ENCODE measurements around the gene APOBEC3B. TPM values are rescaled to one million over a fixed set of nuclear protein-coding genes. Genes with fewer than 3 reads are reported as not detected.
"Not testable (repeated sequence)": the region's sequence is repeated elsewhere in the genome, so short reads cannot be mapped to it uniquely, and the experiment has no call there.

The APOBEC3B gene
- total RNA-seq, 1 experiment from 2014 or later, result 8.7 TPM

DNA sequence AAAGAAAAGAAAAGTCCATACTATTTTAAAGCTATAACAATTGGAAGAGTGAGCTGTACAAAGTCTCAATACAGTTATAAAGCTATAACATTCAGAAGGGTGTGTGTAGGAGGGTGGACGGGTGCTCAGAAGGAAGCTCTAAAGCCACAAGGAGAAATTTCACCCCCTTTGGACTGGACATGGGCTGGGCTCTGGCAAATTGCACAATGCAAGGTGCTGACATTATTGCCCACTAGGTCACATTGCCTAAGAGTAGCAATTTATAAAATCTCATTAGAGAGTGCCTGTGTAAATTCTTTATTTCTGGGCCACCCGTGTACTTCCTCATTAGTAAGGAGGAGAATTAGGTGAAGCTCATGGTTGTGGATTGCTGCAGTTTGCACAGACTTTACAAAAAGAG is 30.4 kb upstream of the APOBEC3B start:
- DNase-seq (ENCODE audit: low spot score), result no peak

DNA sequence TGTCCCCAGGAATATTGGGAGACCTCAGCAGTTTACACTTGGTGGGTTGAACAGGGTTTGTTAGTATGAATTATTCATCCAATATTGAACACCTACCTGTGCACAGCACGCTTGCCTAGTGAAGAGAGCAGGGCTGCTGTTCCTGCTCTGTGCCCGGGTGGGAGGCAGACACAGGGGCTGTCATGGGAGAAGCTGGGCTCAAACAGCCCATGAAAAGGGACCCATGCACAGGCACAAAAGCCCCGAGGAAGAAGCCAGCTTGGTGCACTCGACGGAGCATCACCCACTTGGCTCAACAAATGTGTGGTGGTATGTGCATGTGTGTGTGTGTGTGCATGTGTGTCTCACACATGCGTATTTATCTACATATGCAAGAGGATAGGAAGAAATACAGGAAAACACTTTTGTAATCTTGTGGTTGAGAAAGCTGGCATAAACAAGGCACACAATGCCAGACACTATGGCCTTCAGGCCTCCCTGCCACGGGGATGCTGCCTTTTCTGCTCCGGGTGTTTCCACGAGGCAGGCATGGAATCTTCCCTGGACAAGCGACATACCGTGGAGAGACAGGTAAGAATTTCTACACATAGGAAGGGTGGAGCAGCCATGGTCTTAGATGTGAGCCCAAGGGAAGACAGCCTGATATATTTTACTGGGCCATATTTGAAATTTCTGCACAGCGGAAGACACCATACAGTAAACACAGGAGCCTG is 29.7 kb upstream of the APOBEC3B start:
- DNase-seq (ENCODE audit: low spot score), result no peak

DNA sequence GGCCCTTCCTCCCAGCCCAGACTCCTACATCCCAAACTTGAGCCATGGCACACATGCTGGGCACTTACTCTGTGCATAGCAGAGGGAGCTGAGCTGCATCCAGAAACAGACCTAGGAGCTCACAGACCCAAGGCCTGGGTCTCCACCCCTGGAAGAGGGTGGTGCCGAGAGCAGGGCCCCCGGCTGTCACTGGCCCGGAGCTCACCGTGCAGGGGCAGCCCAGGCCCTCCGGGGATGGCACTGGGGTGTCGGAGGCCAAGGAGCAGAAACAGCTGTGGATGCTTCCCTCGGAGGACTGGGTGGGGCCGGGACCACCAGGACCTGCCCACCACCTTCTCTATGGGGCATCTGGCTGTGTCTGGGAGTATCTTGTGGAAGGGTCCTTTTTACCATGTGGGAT is 29.1 kb upstream of the APOBEC3B start:
- DNase-seq (ENCODE audit: low spot score), result no peak

DNA sequence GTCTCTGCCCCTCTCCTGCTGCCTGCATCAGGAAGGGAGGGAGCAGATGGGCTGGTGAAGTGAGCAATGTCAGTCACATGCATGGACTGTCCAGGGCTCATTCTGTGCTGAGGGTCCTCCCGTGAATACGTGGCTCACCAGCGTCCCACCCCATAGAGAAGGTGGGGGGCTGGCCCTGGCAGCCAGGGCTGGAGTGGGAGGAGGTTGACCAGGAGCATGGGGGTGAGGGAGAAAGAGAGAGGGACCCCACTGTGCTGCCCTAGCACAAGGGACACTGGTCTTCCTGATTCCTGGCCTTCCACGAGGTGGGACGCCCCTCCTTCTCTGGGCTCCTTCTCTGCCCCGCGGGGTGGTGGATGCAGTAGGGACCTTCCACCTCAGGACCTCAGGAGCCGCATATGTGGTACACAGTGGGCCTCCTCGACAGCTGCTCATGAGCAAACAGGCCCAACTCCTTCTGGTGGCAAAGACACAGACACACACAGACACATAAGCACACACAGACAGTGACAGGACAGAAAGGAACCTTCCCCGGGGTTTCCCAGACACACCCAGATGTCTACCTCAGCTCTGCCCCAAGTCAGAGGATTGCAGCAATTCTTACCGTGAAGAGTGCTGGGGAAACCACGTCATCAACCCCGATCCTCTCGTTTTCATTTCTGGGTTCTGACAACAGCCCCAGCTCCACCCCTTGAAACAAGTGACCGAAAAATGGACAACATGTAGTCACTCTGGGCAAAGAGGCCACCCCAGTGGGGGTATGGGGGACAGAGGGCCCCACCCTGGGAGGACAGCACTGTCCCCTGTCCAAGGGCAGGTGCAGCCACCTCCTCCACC is 28.4 kb upstream of the APOBEC3B start:
- DNase-seq (ENCODE audit: low spot score), result no peak

DNA sequence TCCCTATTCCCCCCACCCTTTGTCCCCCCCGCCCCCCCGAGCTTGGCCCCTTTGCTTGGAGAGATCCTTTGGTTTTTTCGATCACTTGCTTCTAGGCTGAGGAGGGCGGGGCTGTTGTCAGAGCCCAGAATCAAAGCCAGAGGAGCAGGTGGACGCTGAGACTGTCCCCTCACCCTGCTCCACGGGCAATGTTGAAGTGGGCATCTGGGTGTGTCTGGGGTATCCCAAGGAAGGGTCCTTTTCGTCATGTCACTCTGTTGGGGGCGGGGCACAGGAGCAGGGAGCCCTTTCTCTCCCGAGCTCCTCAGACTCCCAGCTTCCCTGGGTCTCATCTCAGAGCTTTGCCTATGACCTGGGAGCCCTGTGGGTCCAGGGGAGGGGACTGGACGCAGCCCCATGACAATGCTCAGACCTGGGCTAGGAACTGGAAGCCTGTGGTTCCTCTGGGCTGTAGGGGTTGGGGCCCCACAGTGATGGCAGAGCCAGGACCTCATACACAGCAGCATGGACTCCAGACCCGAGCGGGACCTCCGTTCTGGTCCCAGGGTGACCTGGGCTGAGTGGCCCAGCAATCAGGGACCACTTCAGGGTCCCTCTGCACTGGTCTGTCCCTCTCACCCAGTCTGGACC is 27.6 kb upstream of the APOBEC3B start:
- DNase-seq (ENCODE audit: low spot score), result no peak

DNA sequence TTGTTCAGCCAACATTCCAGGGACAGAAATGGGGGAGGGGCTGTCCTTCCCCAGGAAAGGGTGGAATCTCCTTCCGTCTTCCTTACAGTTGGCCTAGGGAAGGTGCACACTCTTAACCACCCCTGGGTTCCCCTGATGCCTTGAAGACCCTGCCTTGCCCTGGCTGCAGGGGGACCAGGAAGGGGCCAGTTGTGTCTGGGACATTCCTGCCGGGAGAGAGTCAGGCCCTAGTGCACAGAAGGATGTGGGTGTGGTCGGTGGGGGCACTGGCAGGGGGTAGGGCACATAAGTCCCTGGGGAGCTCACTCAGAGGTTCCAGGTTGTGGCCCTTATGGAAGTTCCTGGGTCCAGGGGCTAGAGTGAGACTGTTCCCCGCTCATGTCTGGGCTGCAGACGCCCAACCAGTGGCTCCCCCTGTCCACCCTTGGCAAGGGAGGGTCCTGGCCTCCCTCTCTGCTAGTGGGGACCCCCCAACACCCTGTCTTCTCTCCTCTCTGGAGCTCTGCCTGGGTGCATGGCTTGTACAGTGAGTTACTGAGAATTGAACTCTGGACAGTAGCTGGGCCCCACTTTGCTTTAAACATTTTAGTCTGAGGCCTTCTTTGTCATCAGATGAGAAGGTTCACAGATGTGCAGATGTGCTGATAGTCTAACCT is 26.8 kb upstream of the APOBEC3B start:
- DNase-seq (ENCODE audit: low spot score), result no peak

DNA sequence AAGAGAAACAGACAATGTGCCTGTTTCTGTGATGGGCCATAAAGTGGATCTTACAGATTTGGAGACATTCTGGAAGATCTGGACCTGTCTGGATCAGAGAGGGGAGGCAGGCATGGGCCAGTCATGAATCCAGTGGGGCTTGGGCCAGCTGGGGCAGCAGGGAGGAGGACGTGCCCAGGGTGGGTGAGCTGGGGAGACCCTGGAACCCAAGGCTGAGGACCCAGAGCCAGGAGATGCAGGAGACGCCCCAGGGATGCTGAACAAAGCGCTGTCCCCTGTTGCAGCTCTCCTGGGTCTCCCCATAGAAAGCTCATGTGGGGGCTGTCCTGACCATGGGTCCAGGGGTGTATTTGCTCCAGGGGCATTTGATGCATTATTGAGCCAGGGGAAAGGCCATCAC is 26.2 kb upstream of the APOBEC3B start:
- DNase-seq (ENCODE audit: low spot score), result no peak

DNA sequence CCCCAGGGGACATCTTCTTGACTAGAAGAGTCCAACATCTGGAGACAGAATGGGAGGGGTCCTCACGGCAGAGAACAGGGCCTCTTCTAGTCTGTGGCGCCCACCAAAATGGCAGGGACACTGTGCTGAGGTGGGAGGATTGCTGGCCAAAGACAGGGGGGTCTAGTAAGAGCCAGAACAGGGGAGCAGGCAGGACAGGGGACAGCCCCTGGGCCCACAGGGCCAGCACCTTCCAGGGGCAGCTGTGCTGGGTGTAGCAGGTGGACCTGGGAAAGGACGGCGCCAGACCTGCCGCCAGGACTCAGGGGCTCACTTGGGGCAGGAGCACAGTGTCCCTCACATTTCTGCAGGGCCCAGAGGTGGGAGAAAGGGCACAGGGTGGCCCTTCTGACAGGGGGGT is 25.6 kb upstream of the APOBEC3B start:
- no peak for DNase-seq (ENCODE audit: low spot score)

DNA sequence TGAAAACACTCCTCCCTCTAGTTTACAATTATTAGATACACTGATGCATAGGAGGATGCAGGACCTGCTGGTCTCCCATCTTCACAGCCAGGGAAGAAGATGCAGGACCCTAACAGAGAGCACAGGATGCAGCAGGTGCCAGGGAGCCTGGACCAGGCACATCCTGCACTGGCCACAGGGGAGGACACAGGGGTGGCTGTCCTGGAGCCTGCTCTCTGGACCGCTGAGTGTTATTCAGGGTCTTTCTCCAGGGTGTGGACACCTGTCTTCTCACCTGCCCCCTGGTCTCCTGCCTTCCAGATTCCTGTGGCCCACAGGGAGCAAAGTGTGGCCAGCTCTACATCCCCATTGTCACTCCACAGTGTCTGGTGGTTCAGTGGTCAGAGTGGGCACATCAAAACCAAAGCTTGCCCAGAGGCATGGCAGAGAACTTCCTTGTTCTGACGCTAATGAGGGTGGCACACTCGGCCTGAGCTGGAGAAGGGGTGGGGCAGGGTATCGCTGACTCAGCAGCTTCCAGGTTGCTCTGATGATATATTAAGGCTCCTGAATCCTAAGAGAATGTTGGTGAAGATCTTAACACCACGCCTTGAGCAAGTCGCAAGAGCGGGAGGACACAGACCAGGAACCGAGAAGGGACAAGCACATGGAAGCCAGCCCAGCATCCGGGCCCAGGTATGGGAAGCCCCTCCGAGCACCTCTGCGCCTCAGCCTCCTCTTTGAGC is 24.9 kb upstream of the APOBEC3B start, which contains the start of gene APOBEC3A:
Gene APOBEC3A (plus strand): TSS at position 564 of the 725 bp plus-strand sequence. CDS start 83 bp downstream, at position 647.
- no peak for DNase-seq (ENCODE audit: low spot score)

DNA sequence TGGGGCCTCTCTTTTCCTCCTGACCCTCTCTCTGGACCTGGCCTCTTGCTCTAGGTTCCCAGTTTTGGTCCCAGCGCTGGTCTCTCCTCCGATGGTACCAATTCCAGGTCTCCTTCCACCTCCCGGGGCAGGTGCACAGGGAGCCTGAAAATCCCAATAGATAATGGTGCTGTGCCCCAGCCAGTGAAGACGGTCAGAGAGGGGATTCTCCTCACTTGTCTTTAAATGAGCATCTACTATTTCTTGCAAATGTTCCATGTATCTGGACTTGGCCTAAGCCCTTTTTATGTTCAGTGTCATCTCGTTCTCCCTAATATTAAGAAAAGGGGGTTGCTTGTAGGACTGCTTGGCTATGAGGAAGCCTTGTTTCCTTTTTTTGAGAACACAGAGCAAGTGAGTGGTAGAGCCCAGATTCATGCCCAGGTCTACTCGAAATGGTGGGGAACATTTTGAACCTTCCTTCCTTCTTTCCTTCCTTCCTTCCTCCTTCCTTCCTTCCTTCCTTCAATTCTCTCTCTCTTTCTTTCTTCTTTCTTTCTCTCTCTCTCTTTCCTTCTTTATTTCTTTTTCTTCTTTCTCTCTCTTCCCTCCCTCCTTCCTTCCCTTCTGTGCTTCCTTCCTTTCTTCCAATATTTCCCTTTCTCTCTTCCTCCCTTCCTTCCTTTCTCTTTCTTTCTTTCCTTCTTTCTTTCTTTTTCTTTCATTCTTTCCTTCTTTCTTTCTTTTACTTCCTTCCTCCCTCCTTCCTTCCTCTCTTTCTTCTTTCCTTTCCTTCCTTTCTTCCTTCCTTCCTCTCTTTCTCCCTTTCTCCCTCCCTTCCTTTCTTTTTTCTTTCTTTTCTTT is 24.1 kb upstream of the APOBEC3B start:
- DNase-seq (ENCODE audit: low spot score), result no peak

DNA sequence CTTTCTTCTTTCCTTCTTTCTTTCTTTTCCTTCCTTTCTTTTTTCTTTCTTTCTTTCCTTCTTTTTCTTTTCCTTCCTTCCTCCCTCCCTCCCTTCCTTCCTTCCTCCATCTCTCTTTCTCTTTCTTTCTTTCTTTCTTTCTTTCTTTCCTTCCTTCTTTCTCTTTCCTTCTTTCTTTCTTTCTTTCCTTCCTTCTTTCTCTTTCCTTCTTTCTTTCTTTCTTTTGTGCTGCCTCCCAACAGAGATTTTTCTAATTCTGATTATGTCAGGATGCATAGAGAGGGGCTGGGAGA is 23.6 kb upstream of the APOBEC3B start:
- DNase-seq (ENCODE audit: low spot score), result not testable (repeated sequence)

DNA sequence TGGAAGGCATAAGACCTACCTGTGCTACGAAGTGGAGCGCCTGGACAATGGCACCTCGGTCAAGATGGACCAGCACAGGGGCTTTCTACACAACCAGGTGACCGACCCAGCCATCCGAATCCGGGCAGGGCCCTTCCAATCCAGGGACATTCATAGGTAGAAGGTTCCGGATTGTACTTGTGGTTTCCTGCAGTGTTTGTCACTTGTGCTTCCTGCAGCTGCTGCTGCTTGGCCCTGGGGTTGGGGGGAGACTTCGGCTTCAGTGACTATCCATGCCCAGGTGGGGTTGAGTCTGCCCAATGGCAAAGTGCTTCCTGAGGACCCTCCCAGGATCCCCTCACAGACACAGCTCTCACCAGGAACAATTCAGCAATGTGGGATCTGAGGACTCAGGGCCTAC is 22.6 kb upstream of the APOBEC3B start:
- DNase-seq (ENCODE audit: low spot score), result no peak

DNA sequence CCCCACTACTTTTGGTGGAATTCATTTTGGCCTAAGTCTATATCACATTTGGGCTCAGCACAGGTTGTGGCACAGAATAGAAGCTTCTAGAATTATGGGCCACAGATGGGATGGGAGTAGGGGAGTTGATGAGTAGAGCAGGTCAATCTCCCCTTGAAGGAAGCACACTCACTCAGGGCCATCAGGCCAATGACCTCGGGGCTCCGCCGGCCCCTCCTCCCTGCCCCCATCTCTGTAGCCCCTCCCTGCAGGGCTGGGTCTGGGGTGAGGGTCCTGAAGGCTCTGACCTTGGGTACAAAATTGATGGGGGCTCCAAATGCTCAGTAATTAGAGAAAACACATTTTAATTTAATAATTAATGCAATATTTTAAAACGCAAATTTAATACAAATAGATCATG is 21.5 kb upstream of the APOBEC3B start:
- DNase-seq (ENCODE audit: low spot score), result not testable (repeated sequence)

DNA sequence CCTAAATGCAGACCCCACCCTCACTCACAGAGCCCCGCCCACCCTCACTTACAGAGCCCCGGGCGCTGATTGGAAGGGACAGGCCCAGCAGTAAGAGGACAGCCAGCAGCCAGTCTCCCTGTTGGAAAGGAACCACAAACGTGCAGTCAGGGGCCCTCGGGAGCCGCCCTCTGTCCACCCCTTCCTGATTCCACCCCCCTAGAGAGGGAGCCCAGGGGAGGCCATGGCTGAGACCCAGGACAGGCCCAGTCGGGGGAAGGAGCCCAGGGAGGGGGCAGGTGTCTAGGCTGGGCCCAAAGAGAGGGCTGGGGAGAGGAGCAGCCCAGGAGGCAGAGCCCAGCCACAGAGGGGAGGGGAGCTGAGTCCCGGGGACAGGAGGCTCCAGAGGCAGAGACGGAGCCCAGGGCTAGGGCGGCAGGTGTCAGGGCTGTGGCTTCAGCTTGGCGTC is 18.8 kb upstream of the APOBEC3B start:
- not testable (repeated sequence) for DNase-seq (ENCODE audit: low spot score)

DNA sequence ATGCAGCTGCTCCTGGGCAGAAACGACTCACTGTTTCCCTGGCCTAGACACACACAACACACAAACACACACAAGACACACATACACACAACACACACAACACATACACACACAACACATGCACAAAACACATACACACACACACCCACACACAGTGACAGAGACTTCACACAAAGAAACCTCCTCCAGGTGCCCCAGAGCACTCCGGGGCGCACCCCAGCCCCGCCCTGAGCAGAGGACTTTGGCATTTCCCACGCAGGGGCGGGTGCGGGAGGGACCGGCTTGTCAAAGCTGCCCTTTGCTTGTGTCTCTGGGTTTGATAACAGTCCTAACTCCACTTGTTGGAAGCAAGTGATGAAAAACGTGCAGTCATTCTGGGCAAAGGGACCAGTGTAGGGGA is 18.3 kb upstream of the APOBEC3B start:
- no peak for DNase-seq (ENCODE audit: low spot score)

DNA sequence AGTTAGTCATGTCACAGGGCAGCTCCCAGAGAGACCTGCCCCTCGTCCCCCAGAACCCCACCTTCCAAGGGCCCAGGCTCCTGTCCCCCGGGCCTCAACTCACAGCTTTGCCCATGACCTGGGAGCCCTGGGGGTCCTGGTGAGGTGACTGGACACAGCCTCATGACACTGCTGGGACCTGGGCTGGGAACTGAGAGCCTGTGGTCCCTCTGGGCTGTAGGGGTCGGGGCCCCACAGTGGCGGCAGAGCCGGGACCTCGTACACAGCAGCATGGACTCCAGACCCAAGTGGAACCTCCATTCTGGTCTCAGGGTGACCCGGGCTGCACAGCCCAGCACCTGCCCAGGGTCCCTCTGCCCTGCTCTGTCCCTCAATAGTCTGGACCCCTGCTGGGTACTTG is 17.8 kb upstream of the APOBEC3B start:
- no peak for DNase-seq (ENCODE audit: low spot score)

DNA sequence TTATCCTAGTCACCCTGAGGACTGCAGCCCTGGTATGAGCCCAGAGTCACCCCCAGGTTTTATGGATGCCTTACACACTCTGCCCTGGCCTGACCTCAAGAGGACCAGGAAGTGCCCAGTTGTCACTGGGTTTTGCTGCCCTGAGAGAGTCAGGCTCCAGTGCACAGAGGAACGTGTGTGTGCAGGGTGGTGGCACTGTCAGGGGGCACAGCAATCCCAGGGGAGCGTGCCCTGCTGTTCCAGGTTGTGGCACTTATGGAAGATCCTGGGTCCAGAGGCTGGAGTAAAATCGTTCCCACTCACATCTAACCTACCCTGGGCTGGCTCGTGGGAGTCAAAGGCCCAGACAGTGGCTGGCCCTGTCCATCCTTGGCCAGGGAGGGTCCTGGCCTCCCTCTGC is 17.2 kb upstream of the APOBEC3B start:
- DNase-seq (ENCODE audit: low spot score), result no peak

DNA sequence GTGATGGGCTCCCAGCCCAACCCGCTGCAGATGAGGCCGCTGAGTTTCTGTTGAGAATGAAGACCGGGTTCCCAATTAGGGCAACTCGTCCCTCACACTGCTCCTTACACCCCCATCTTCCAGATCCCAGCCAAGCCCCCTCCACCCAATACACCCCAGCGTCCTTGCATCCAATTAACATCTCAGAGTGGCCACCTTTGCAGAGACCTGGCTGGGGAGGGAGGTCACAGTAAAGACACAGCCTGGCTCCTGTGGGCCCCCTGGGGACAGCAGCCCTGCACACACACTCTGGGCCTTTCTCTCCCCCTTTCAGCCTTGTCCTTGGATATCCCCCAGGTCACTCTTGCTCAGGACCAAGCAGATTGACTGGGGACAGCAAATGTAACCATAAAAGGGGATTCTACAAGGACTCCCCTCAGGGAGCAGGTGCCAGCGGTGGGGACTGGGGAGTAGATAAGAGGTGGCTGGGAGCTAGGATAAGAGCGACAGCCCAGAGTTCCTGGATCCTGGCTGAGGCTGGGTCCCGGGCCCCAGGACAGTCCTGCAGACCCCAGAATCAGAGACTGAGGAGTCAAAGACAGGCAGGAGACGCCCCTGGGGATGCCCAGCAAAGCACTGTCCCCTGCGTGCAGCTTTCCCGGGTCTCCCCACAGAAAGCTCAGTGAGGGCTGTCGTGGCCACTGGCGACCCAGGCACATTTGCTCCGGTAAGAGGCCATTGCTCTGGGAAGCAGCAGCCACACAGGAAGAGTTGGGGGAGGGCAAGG is 16.4 kb upstream of the APOBEC3B start:
- DNase-seq (ENCODE audit: low spot score), result no peak

DNA sequence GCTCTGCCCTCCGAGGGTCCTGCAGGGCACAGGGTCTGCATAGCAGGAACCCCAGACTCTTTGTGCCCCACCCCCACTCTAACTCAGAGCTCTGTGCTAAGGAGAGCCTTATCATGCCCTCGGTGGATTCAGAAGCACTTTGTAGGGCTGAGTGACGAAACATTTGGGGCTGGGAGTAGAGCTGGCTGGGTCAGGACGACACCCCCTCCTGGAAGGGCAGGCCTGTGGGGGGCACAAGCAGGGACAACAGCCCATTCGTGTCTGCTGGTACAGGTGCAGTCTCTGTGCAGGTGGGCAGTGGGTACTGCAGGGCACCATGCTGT is 15.8 kb upstream of the APOBEC3B start:
- no peak for DNase-seq (ENCODE audit: low spot score)

DNA sequence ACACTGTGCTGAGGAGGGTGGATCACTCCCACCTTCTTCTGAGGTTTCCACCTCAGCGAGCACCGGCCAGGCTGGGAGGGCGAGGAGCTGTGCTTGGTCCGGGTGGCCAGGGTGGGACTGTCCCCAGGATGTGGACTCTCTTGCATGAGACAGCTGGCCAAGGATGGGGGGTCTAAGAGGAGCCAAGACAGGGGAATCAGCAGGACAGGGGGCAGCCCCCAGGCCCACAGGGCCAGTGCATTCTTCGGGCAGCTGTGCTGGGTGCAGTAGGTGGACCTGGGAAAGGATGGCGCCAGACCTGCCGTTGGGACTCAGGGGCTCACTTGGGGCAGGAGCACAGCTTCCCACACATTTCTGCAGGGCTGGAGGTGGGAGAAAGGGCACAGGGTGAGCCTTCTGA is 15.2 kb upstream of the APOBEC3B start:
- DNase-seq (ENCODE audit: low spot score), result no peak

All from A172 (cell line).